HEK293T (cell line): ENCODE measurements around the gene AADACL4.

Experiments used
- CTCF ChIA-PET: fragments of 350-600 bp; formaldehyde crosslinking; extraction: SDS; loops from one replicate; lab custom pipeline; 2021; ENCODE audit warnings: antibody characterized with exemption, inconsistent platforms; lab: Yijun Ruan, JAX
- POLR2A ChIA-PET: fragments of 350-600 bp; formaldehyde crosslinking; extraction: SDS; loops from one replicate; lab custom pipeline; 2020; ENCODE audit warnings: antibody characterized with exemption, inconsistent platforms; lab: Yijun Ruan, JAX
- DNase-seq: peaks from one replicate; pipeline ENCODE4 v3.0.0; 2012; ENCODE audit warnings: mixed read lengths; ENCODE audit errors: extremely low spot score
- ARNT ChIP-seq: fragments of 450-650 bp; IDR thresholded peaks from 2 replicates; pipeline ENCODE4 v1.6.1; 2017; ENCODE audit warnings: mild to moderate bottlenecking
- BHLHE40 ChIP-seq: fragments of 450-650 bp; IDR thresholded peaks from 2 replicates; pipeline ENCODE4 v1.6.1; 2016; ENCODE audit warnings: mild to moderate bottlenecking, moderate library complexity, borderline replicate concordance
- CTBP1 ChIP-seq: fragments of 450-650 bp; IDR thresholded peaks from 2 replicates; pipeline ENCODE4 v1.6.1; 2016; ENCODE audit warnings: borderline replicate concordance
- ELF4 ChIP-seq: fragments of 450-650 bp; IDR thresholded peaks from 2 replicates; pipeline ENCODE4 v1.6.1; 2017; ENCODE audit warnings: antibody characterized with exemption
- FOXA1 ChIP-seq: fragments of 450-650 bp; IDR thresholded peaks from 2 replicates; pipeline ENCODE4 v1.6.1; 2016; ENCODE audit warnings: mild to moderate bottlenecking
- FOXK2 ChIP-seq: fragments of 450-650 bp; IDR thresholded peaks from 2 replicates; pipeline ENCODE4 v1.6.1; 2016; ENCODE audit warnings: mild to moderate bottlenecking
- FOXM1 ChIP-seq: fragments of 450-650 bp; IDR thresholded peaks from 2 replicates; pipeline ENCODE4 v1.6.1; 2017; ENCODE audit warnings: mild to moderate bottlenecking, borderline replicate concordance
- HDGF ChIP-seq: fragments of 450-650 bp; IDR thresholded peaks from 2 replicates; pipeline ENCODE4 v1.6.1; 2017; ENCODE audit warnings: antibody characterized with exemption, borderline replicate concordance
- L3MBTL2 ChIP-seq: fragments of 450-650 bp; conservative IDR thresholded peaks from 2 replicates; pipeline ENCODE4 v1.6.1; 2016; ENCODE audit warnings: mild to moderate bottlenecking
- LEF1 ChIP-seq: fragments of 450-650 bp; IDR thresholded peaks from 2 replicates; pipeline ENCODE4 v1.6.1; 2017; ENCODE audit warnings: mild to moderate bottlenecking, borderline replicate concordance
- NFRKB ChIP-seq: fragments of 450-650 bp; IDR thresholded peaks from 2 replicates; pipeline ENCODE4 v1.6.1; 2016; ENCODE audit warnings: mild to moderate bottlenecking, moderate library complexity
- SP1 ChIP-seq: fragments of 450-650 bp; IDR thresholded peaks from 2 replicates; pipeline ENCODE4 v1.6.1; 2017
- SUZ12 ChIP-seq: fragments of 450-650 bp; IDR thresholded peaks from 2 replicates; pipeline ENCODE4 v1.6.1; 2016; ENCODE audit warnings: mild to moderate bottlenecking
- TARDBP ChIP-seq: fragments of 450-650 bp; IDR thresholded peaks from 2 replicates; pipeline ENCODE4 v1.6.1; 2016
- ZNF384 ChIP-seq: fragments of 450-650 bp; IDR thresholded peaks from 2 replicates; pipeline ENCODE4 v1.6.1; 2016
- TF ChIP-seq, protein P1 (sequence below): fragments of 450-650 bp; IDR thresholded peaks from 2 replicates; pipeline ENCODE4 v1.6.1; 2016

Gene AADACL4

DNA sequence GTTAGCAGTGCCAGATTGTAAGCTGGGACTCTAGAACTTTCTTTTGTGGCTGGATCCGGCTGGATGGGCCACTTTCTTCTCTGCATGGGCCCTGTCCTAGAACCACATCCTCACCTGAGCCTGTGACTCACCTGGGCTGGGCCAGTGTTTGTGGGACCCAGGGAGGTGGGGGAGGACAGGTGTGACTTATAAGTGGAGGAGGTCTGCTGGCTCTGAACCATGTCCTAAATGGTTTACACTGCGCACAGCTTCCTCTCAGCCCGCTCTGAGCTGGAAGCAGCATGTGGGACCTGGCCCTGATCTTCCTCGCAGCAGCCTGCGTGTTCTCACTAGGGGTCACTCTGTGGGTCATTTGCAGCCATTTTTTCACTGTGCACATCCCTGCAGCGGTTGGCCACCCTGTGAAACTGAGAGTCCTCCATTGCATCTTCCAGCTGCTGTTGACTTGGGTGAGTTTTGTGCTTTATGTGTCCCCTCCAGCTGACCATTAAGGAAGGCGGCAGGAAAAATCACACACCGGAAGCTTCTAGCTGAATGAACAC, 72.1 kb downstream of the AADACL4 start, which contains the start of gene AADACL3:
Gene AADACL3, plus strand, starts transcription at position 215 of the 542 bp plus-strand sequence. Its CDS starts 67 bp downstream, at position 282.
- CTCF ChIA-PET: no interaction called here
- TF ChIP-seq, protein P1, sequence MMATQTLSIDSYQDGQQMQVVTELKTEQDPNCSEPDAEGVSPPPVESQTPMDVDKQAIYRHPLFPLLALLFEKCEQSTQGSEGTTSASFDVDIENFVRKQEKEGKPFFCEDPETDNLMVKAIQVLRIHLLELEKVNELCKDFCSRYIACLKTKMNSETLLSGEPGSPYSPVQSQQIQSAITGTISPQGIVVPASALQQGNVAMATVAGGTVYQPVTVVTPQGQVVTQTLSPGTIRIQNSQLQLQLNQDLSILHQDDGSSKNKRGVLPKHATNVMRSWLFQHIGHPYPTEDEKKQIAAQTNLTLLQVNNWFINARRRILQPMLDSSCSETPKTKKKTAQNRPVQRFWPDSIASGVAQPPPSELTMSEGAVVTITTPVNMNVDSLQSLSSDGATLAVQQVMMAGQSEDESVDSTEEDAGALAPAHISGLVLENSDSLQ: no peak
- TF ChIP-seq SUZ12 (no peak), LEF1 (no peak), CTBP1 (no peak), TARDBP (no peak), FOXM1 (no peak), ZNF384 (no peak), FOXA1 (no peak), L3MBTL2 (no peak), HDGF (no peak), ARNT (no peak), BHLHE40 (no peak), FOXK2 (no peak), NFRKB (no peak), SP1 (no peak), ELF4 (no peak)
- POLR2A ChIA-PET: no interaction called here
- DNase-seq: no peak
